ENCODE measurements around the gene PCSK4. TPM values are rescaled to one million over a fixed set of nuclear protein-coding genes. Genes with fewer than 3 reads are reported as not detected.

The PCSK4 gene
- polyA plus RNA-seq, 2 of the 4 experiments (the other 2 are of a cell fraction) = 0.76 to 2.1 TPM

- CTCF ChIA-PET = interaction anchor here (1.2 kb wide), 1 partner anchor 10 kb away, joined by 3 read pairs; no protein-coding TSS in a partner anchor
- Histone ChIP-seq H3K9me3 (no peaks in the 10 kb centered on the region), H3K4me1 (peaks cover 14% of the 10 kb centered on the region), H3K4me2 (no peak overlapping the region), H3K4me3 (no peak overlapping the region), H3K27ac (no peak overlapping the region)
- no peak for FAIRE-seq
- no peak for ATAC-seq
- DNase-seq (ENCODE audit: low read depth in 1 of 2, low spot score in 1 of 2) = no peak
- WGBS (ENCODE audit: missing lambda C conversion rate) = 95% methylated on average over 17 of the region's 26 CpGs
- TF ChIP-seq ESRRA (IDR thresholded peaks at IDR 0.05; ENCODE audit: borderline replicate concordance, low read length) (no peak), MAX (IDR thresholded peaks at IDR 0.05) (no peak), FOXS1 (CRISPR knock-in tag; IDR thresholded peaks at IDR 0.05) (no peak), RAD21 (conservative IDR thresholded peaks at IDR 0.05 in 1 of 2, IDR thresholded peaks at IDR 0.05 in 1 of 2) (no peak), JUN (IDR thresholded peaks at IDR 0.05) (no peak), CBX2 (IDR thresholded peaks at IDR 0.05; ENCODE audit: borderline replicate concordance, low read depth) (no peak), HDAC2 (IDR thresholded peaks at IDR 0.05) (no peak), BCL3 (IDR thresholded peaks at IDR 0.05) (no peak), CEBPB (IDR thresholded peaks at IDR 0.05) (no peak), MAFK (IDR thresholded peaks at IDR 0.05; ENCODE audit: partially characterized antibody) (no peak), USF2 (IDR thresholded peaks at IDR 0.05) (no peak), PHF8 (IDR thresholded peaks at IDR 0.05; ENCODE audit: borderline replicate concordance, low read depth) (no peak), ZNF302 (CRISPR knock-in tag; IDR thresholded peaks at IDR 0.05) (no peak)
- POLR2A ChIA-PET = interaction anchor here (0.6 kb wide), 1 partner anchor 16 kb away, joined by 3 read pairs; the partner anchor contains the start of genes PCSK4 and REEP6
These were observed 15.3 kb downstream of the PCSK4 start for GRCh38 chr19:1474765-1475351.

GRCh38 chr19:1474011-1474764, 16.0 kb downstream of the PCSK4 start:
- ATAC-seq (no peak), DNase-seq (ENCODE audit: low read depth in 1 of 2, low spot score in 1 of 2) (no peak), FAIRE-seq (no peak)
- ChIA-PET POLR2A (no interaction called here), CTCF (interaction anchor here (0.8 to 2.1 kb wide), 5 partner anchors 9 to 72 kb away, joined by 3 to 8 read pairs (median 3); partner anchors contain the start of gene REEP6)
- no peaks in the 10 kb centered on the region for H3K9me3 ChIP-seq
- WGBS (ENCODE audit: missing lambda C conversion rate) = 98% methylated on average over 12 of the region's 31 CpGs
- no peak overlapping the region for H3K4me2 ChIP-seq
- H3K4me1 ChIP-seq = peaks cover 14% of the 10 kb centered on the region
- no peak overlapping the region for H3K4me3 ChIP-seq
- TF ChIP-seq TP53 (CRISPR knock-in tag; IDR thresholded peaks at IDR 0.05) = no peak
- TF ChIP-seq SMC3 (IDR thresholded peaks at IDR 0.05) = no peak
- TF ChIP-seq FOSL2 (IDR thresholded peaks at IDR 0.05) = no peak
- no peak for TF ChIP-seq FOSL2 (CRISPR knock-in tag; IDR thresholded peaks at IDR 0.05)
- no peak for TF ChIP-seq GATA3 (IDR thresholded peaks at IDR 0.05; ENCODE audit: borderline replicate concordance)
- no peak for TF ChIP-seq ATOH8 (CRISPR knock-in tag; IDR thresholded peaks at IDR 0.05; ENCODE audit: low read depth)
- TF ChIP-seq POLR2A (IDR thresholded peaks at IDR 0.05; ENCODE audit: low read length) = no peak
- TF ChIP-seq JUNB (IDR thresholded peaks at IDR 0.05) = no peak
- no peak for TF ChIP-seq CBX8 (IDR thresholded peaks at IDR 0.05)
- TF ChIP-seq HOXA7 (CRISPR knock-in tag; IDR thresholded peaks at IDR 0.05) = no peak
- TF ChIP-seq CTCF (IDR thresholded peaks at IDR 0.05) = no peak
- no peak for TF ChIP-seq POLR2AphosphoS2 (conservative IDR thresholded peaks at IDR 0.05; ENCODE audit: low read length)
- no peak for TF ChIP-seq NFE2L2 (conservative IDR thresholded peaks at IDR 0.05; ENCODE audit: low read length)
- TF ChIP-seq KDM5A (IDR thresholded peaks at IDR 0.05) = no peak
- no peak for TF ChIP-seq BHLHE40 (IDR thresholded peaks at IDR 0.05; ENCODE audit: low read depth, low read length)
- no peak for TF ChIP-seq ZC3H11A (IDR thresholded peaks at IDR 0.05)
- TF ChIP-seq HEYL (CRISPR knock-in tag; IDR thresholded peaks at IDR 0.05) = no peak
- TF ChIP-seq MAZ (IDR thresholded peaks at IDR 0.05; ENCODE audit: borderline replicate concordance, low read depth, low read length) = no peak
- TF ChIP-seq HES2 (IDR thresholded peaks at IDR 0.05) = no peak
- no peak overlapping the region for H3K27ac ChIP-seq

Measured in A549 (cell line).